Neural progenitor cell (in vitro differentiated cells): Measurements from ENCODE around the gene FAM234B. TPM values are rescaled to one million over a fixed set of nuclear protein-coding genes. Genes with fewer than 3 reads are reported as not detected.

Source experiments
- DNase-seq: peaks from one replicate; pipeline ENCODE4 v3.0.0-alpha.2; 2016; ENCODE audit warnings: low spot score
- H2AFZ ChIP-seq: fragments of 200-600 bp; sonication (generic); replicated peaks from 2 replicates; pipeline ENCODE4 v1.6.1; 2016; ENCODE audit warnings: antibody characterized with exemption
- H3F3A ChIP-seq: fragments of 200-600 bp; sonication (generic); 2 replicates; pipeline ENCODE4 v1.6.1; 2016; ENCODE audit warnings: antibody characterized with exemption, low read depth
- H3K27ac ChIP-seq: fragments of 200-600 bp; sonication (generic); 2 replicates; pipeline ENCODE4 v1.5.1; 2016; ENCODE audit warnings: mild to moderate bottlenecking
- H3K27me3 ChIP-seq: fragments of 200-600 bp; sonication (generic); 2 replicates; pipeline ENCODE4 v1.6.1; 2016; ENCODE audit warnings: mild to moderate bottlenecking, moderate library complexity
- H3K36me3 ChIP-seq: fragments of 200-600 bp; sonication (generic); 2 replicates; pipeline ENCODE4 v1.5.1; 2016
- H3K4me1 ChIP-seq: fragments of 200-600 bp; sonication (generic); 2 replicates; pipeline ENCODE4 v1.6.1; 2016; ENCODE audit warnings: mixed run types
- H3K4me2 ChIP-seq: fragments of 200-600 bp; sonication (generic); 2 replicates; pipeline ENCODE4 v1.6.1; 2016
- H3K4me3 ChIP-seq: fragments of 200-600 bp; sonication (generic); 2 replicates; pipeline ENCODE4 v1.5.1; 2016
- H3K79me2 ChIP-seq: fragments of 200-600 bp; sonication (generic); 2 replicates; pipeline ENCODE4 v1.6.1; 2016; ENCODE audit warnings: low read depth
- H3K9ac ChIP-seq: fragments of 200-600 bp; sonication (generic); 2 replicates; pipeline ENCODE4 v1.6.1; 2016
- H3K9me3 ChIP-seq: fragments of 200-600 bp; sonication (generic); 2 replicates; pipeline ENCODE4 v1.5.1; 2016; ENCODE audit warnings: low read depth
- H4K20me1 ChIP-seq: fragments of 200-600 bp; sonication (generic); 2 replicates; pipeline ENCODE4 v1.6.1; 2016; ENCODE audit warnings: low read depth
- H3K27ac Mint-ChIP-seq: 3 replicates; pipeline ENCODE4 v1.8.0; 2021; ENCODE audit warnings: mixed read lengths
- H3K27me3 Mint-ChIP-seq: 2 replicates; pipeline ENCODE4 v1.8.0; 2022; ENCODE audit warnings: low read depth, mild to moderate bottlenecking, inconsistent platforms, moderate library complexity, mixed read lengths; ENCODE audit not compliant: insufficient read depth
- H3K36me3 Mint-ChIP-seq: 3 replicates; pipeline ENCODE4 v1.8.0; 2021; ENCODE audit warnings: mixed read lengths
- H3K4me1 Mint-ChIP-seq: 3 replicates; pipeline ENCODE4 v1.8.0; 2021; ENCODE audit warnings: mixed read lengths
- H3K4me3 Mint-ChIP-seq: 3 replicates; pipeline ENCODE4 v1.8.0; 2021; ENCODE audit warnings: mild to moderate bottlenecking, moderate library complexity, mixed read lengths
- H3K9me3 Mint-ChIP-seq: 3 replicates; pipeline ENCODE4 v1.8.0; 2020; ENCODE audit warnings: mixed read lengths
- EZH2 ChIP-seq: fragments of 200-600 bp; sonication (generic); IDR thresholded peaks from 2 replicates; pipeline ENCODE4 v1.6.1; 2017; ENCODE audit warnings: antibody characterized with exemption, mild to moderate bottlenecking, moderate library complexity
- EZH2phosphoT487 ChIP-seq: fragments of 200-600 bp; sonication (generic); IDR thresholded peaks from 2 replicates; pipeline ENCODE4 v1.6.1; 2017; ENCODE audit warnings: antibody characterized with exemption
- total RNA-seq: library from RNA; depleted of rRNA; stranded (reverse); fragments of >200 nt; gene quantifications from 2 replicates; pipeline ENCODE4 v1.2.3, GENCODE V29; 2015; ENCODE audit warnings: low replicate concordance
- TF ChIP-seq, protein P1 (sequence below): fragments of 200-600 bp; sonication (generic); IDR thresholded peaks from 2 replicates; pipeline ENCODE4 v1.5.1; 2017; ENCODE audit warnings: antibody characterized with exemption, mild to moderate bottlenecking

The FAM234B gene
- total RNA-seq, 1 donor from 2014 or later: 20.8 TPM

DNA sequence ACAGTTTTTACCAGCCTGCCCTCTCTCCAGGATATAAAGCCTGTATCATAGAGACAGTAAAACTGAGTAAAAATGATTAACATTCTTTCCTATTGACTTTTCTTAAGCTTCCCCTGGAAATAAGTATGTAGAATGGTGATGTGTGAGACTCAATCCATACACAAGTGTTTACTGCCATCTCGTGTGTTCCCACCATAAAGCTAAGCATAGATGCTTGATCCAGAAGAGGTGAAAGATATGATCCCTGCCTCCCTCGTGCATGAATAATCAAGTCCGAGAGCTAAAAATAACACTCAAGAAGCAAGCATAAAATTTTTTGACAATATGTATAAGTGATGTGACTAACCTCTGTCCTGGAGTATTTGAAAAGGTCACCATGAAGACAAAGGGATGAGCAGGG lies 76.2 kb downstream of the FAM234B start:
- Histone ChIP-seq H3K27me3 (no peaks in the 10 kb centered on the region), H4K20me1 (no peaks in the 10 kb centered on the region), H3K36me3 (no peaks in the 10 kb centered on the region), H3K9me3 (no peaks in the 10 kb centered on the region), H3K4me1 (peaks cover 44% of the 10 kb centered on the region), H3K27ac (no peak overlapping the region), H3K4me2 (no peak overlapping the region), H3K9ac (no peak overlapping the region), H3K79me2 (no peaks in the 10 kb centered on the region), H3F3A (peaks cover 28% of the 10 kb centered on the region), H3K4me3 (no peak overlapping the region), H2AFZ (no peak overlapping the region)
- no peak for TF ChIP-seq EZH2phosphoT487
- no peak for TF ChIP-seq EZH2
- TF ChIP-seq, protein P1, sequence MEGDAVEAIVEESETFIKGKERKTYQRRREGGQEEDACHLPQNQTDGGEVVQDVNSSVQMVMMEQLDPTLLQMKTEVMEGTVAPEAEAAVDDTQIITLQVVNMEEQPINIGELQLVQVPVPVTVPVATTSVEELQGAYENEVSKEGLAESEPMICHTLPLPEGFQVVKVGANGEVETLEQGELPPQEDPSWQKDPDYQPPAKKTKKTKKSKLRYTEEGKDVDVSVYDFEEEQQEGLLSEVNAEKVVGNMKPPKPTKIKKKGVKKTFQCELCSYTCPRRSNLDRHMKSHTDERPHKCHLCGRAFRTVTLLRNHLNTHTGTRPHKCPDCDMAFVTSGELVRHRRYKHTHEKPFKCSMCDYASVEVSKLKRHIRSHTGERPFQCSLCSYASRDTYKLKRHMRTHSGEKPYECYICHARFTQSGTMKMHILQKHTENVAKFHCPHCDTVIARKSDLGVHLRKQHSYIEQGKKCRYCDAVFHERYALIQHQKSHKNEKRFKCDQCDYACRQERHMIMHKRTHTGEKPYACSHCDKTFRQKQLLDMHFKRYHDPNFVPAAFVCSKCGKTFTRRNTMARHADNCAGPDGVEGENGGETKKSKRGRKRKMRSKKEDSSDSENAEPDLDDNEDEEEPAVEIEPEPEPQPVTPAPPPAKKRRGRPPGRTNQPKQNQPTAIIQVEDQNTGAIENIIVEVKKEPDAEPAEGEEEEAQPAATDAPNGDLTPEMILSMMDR: no peak
- Mint-ChIP-seq H3K36me3 (peaks cover 6% of the 10 kb centered on the region), H3K9me3 (peaks cover 16% of the 10 kb centered on the region), H3K4me1 (peaks cover 56% of the 10 kb centered on the region), H3K27ac (no peak overlapping the region), H3K4me3 (no peak overlapping the region), H3K27me3 (peaks cover 4% of the 10 kb centered on the region)
- no peak for DNase-seq

DNA sequence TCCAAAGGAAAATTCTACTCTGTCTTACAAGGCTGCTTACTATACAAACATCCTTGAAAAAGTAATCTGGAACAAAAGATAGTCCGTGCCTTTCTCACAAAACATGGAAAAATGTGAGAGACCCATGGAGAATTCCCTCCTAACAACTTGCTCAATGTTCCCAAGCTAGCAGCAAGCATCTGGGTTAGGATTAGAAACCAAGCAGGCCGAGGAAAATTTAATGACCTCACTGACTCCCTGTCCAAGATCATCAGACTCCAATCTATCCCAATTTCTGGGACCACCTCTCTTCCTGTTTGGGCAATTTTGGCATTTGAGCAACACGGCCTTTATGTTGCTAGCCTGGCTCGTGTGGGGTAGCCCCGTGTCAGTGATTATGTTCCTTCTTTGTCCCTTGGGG lies 77.4 kb downstream of the FAM234B start:
- no peaks in the 10 kb centered on the region for H3K79me2 ChIP-seq
- Mint-ChIP-seq H3K36me3 (peaks cover 6% of the 10 kb centered on the region), H3K27me3 (peaks cover 4% of the 10 kb centered on the region), H3K27ac (no peak overlapping the region), H3K4me3 (no peak overlapping the region), H3K9me3 (peaks cover 16% of the 10 kb centered on the region), H3K4me1 (peaks cover 49% of the 10 kb centered on the region)
- TF ChIP-seq EZH2phosphoT487: no peak
- TF ChIP-seq, protein P1: no peak
- TF ChIP-seq EZH2: no peak
- H3K36me3 ChIP-seq: no peaks in the 10 kb centered on the region
- peaks cover 28% of the 10 kb centered on the region for H3F3A ChIP-seq
- no peak overlapping the region for H3K4me3 ChIP-seq
- H3K27ac ChIP-seq: no peak overlapping the region
- no peaks in the 10 kb centered on the region for H3K27me3 ChIP-seq
- no peak for DNase-seq
- H2AFZ ChIP-seq: no peak overlapping the region
- no peak overlapping the region for H3K4me2 ChIP-seq
- H4K20me1 ChIP-seq: no peaks in the 10 kb centered on the region
- H3K4me1 ChIP-seq: peaks cover 33% of the 10 kb centered on the region
- no peak overlapping the region for H3K9ac ChIP-seq
- no peaks in the 10 kb centered on the region for H3K9me3 ChIP-seq

DNA sequence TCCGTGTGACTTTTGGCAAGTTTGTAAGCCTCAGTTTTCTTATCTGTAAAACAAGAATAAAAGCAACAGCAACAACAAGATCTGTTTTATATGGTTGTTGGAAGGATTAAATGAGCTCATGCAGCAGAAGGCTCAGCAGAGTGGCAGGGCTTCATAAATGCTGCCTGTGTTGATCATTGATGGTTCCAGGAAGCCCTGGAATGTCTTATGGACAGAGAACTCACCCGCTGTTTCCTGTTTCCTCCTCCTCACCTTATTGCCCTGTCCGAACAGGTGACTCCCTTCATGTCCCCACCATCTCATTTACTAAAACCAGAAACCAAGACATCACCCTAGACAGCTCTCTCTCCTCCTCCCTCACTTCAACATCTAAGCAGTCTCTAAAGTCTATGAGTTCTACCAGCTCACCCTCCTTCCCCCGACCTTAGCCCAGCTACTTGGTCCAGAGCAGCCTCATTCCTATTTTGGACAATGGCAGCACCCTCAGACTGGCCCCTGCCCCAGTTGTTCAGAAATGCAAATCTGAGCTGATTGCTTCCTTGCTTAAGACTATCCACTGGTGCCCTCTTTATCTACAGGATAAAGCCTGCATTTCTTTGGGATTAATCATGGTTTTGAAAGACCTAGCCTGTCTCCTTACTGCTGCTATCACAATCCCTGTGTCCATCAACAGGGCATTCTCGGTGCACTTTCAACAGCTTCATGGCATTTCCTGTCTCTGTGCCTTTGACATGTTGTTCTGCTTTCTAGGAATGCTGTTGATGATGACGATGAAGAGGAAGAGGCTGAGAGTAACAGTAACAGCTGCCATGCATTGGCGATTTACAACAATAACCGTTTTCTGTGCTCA lies 80.7 kb downstream of the FAM234B start:
- H3K9me3 ChIP-seq: no peaks in the 10 kb centered on the region
- Mint-ChIP-seq H3K9me3 (peaks cover 16% of the 10 kb centered on the region), H3K27me3 (peaks cover 2% of the 10 kb centered on the region), H3K36me3 (peaks cover 6% of the 10 kb centered on the region), H3K4me1 (peaks cover 37% of the 10 kb centered on the region), H3K27ac (peak overlapping the region; percentile 54), H3K4me3 (no peak overlapping the region)
- H3K27me3 ChIP-seq: no peaks in the 10 kb centered on the region
- H3K4me1 ChIP-seq: peaks cover 25% of the 10 kb centered on the region
- peak; percentile 49 for DNase-seq
- H3K4me3 ChIP-seq: no peak overlapping the region
- no peak overlapping the region for H3K9ac ChIP-seq
- no peak overlapping the region for H2AFZ ChIP-seq
- peak overlapping the region; percentile 60 for H3K4me2 ChIP-seq
- peaks cover 12% of the 10 kb centered on the region for H3F3A ChIP-seq
- H3K79me2 ChIP-seq: no peaks in the 10 kb centered on the region
- no peak overlapping the region for H3K27ac ChIP-seq
- no peaks in the 10 kb centered on the region for H3K36me3 ChIP-seq
- no peaks in the 10 kb centered on the region for H4K20me1 ChIP-seq
- TF ChIP-seq, protein P1: no peak
- TF ChIP-seq EZH2phosphoT487 (no peak), EZH2 (no peak)
